GM23248 (cell line): Measurements from ENCODE around the gene SLC25A20.

Source experiments
- EZH2 ChIP-seq: fragments of 200-600 bp; sonication (generic); IDR thresholded peaks from 2 replicates; pipeline ENCODE4 v1.6.1; 2018; ENCODE audit warnings: antibody characterized with exemption, mild to moderate bottlenecking; ENCODE audit not compliant: insufficient read depth, poor library complexity, severe bottlenecking
- EZH2phosphoT487 ChIP-seq: fragments of 200-600 bp; sonication (generic); IDR thresholded peaks from 2 replicates; pipeline ENCODE4 v1.6.1; 2018; ENCODE audit warnings: antibody characterized with exemption, moderate library complexity, mild to moderate bottlenecking, low read depth; ENCODE audit not compliant: insufficient read depth

GRCh38 chr3:48945432-48945831 is 46.8 kb upstream of the SLC25A20 start:
- no peak for TF ChIP-seq EZH2
- no peak for TF ChIP-seq EZH2phosphoT487
